GM18868 (cell line): ENCODE results near the gene C2CD2.

ENCODE experiments used
- ATAC-seq: cut with Tn5 transposase; IDR thresholded peaks from one replicate; pipeline ENCODE4 v1.9.1; 2021; ENCODE audit warnings: mild to moderate bottlenecking, moderate library complexity; ENCODE audit not compliant: unreplicated experiment

The C2CD2 gene

DNA sequence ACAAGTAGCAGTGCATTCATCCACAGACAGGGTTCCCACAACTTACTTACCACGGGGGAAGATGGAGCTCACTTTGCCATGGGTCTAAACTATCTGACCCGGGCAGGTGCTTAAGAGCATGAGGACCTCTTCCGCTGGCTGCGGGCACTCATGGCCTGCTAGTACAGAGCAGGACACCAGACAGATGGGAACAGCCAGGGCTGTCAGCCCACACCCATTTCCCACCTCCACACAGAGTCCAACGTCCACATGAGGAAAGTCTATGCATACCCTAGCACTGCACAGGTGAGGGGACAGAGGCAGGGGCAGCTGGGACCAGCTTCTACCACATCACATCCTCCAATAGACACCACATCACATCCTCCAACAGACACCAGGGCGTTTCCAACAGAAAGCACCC is 38.9 kb downstream of the C2CD2 start:
- ATAC-seq, result no peak

GRCh38 chr21:41914358-41914757 is 39.5 kb downstream of the C2CD2 start:
- ATAC-seq, result no peak

DNA sequence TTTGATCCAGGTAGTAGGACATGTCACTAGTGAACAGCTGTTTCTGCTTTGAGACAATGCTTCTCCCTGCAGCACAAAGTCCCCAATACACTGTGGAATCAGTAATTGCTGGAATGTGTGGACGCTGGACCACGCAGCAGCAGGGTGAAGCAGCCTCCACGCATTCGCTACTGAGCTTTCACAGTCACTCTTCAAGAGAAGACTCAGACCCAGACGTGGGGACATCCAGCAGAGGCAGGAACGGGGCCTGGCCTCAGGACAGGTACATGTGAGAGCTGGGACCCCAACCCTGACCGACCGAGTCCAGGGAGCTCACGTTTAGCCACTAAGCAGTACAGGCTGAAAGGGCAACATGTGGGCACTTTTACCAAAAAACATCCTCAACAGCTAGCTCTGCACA is 40.6 kb downstream of the C2CD2 start:
- no peak for ATAC-seq

- ATAC-seq, result no peak
Measured at GRCh38 chr21:41908829-41909228, 45.0 kb downstream of the C2CD2 start.

- ATAC-seq, result no peak
Measured at GRCh38 chr21:41907496-41908258, 46.1 kb downstream of the C2CD2 start.

DNA sequence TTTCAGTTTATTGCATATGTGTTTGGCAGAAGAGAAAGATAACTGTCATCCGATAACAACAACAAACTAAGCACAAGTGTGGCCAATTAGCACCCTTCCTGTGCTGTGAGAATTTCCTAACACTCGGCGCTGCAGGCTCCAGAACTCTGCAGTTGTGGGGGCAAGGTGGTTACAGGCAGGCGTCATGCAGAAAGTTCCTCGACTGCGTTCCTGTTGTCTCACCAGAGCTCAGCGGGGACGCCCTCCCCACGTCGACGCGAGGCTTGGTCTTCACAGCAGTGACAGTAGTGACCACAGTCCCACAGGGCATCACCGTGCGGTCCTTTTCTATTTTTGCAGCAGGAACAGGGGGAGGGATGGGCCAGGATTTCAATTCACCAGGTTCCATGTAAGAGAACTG is 47.0 kb downstream of the C2CD2 start:
- no peak for ATAC-seq

DNA sequence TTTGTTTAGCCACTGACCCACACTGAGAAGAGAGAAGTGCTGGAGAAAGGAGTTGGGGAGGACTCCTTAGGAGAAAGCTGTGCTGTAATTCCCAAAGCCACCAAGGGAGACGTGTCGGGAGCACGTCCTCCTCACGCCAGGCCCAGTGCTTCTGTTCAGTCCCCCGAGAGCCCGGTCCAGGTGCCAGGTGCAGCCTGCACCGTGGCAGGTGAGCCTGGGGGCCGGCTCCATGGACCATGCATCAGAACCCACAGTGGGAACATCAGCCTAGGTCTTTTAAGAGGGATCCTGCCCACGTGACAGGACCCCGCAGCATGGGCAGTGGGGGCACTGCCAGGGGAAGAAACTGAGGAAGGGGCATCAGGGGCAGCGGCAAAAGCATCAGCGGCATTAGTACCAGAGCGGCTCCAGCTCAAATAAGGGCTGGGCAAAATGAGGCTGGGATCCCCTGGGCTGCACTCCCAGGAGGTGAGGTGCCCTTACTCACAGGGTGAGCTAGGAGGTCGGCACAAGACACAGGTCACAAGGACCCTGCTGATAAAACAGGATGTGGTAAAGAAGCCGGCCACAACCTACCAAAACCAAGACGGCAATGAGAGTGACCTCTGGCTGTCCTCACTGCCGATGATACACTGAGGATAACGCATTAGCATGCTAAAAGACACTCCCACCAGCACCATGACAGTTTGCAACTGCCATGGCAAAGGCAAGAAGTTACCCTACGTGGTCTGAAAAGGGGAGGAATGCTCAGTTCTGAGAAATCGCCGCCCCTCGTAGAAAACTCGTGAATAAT is 50.1 kb downstream of the C2CD2 start:
- ATAC-seq, result no peak

- ATAC-seq, result no peak
Measured at GRCh38 chr21:41902946-41903345, 50.9 kb downstream of the C2CD2 start.

DNA sequence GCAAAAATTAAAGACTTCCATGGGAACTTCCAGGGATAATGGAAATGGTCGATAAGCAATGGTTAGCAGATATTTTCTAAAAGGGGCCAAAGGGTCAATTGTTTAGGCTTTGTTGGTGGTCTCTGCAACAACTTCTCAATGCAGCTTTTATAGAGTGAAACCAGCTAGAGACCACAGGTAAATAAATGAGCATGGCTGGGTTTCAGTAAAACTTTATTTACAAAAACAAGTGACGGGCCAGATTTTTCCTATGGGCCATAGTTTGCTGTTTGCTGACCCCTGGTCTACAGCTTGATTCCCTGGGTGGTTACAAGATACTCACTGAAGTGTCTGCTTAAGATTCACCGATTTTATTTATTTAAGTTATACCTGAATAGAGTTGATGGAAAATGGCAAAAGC is 52.0 kb downstream of the C2CD2 start:
- ATAC-seq, result no peak

DNA sequence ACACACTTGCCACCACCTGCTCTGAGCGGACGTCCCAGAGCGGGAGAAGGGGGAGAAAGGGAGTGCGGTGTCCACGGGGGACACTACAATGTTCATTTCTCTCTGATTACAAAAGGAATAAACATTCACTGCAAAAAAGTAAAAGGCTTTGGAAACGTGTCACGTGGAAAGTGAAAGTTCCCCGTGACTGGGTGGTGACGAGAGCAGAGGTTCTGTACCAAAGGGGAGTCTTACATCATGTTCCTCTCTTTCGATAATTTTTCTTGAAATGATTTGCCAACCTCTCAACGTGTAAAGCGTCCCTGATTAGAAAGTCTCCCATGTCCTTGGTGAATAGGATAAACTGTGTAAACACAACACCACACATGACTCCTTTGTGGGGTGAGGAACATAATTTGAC is 52.7 kb downstream of the C2CD2 start:
- no peak for ATAC-seq

- no peak for ATAC-seq
Measured at GRCh38 chr21:41900401-41900800, 53.4 kb downstream of the C2CD2 start.

GRCh38 chr21:41899426-41900202 is 54.2 kb downstream of the C2CD2 start:
- no peak for ATAC-seq

- ATAC-seq, result no peak
Measured at GRCh38 chr21:41898998-41899397, 54.8 kb downstream of the C2CD2 start.

GRCh38 chr21:41897700-41898099 is 56.1 kb downstream of the C2CD2 start:
- no peak for ATAC-seq

DNA sequence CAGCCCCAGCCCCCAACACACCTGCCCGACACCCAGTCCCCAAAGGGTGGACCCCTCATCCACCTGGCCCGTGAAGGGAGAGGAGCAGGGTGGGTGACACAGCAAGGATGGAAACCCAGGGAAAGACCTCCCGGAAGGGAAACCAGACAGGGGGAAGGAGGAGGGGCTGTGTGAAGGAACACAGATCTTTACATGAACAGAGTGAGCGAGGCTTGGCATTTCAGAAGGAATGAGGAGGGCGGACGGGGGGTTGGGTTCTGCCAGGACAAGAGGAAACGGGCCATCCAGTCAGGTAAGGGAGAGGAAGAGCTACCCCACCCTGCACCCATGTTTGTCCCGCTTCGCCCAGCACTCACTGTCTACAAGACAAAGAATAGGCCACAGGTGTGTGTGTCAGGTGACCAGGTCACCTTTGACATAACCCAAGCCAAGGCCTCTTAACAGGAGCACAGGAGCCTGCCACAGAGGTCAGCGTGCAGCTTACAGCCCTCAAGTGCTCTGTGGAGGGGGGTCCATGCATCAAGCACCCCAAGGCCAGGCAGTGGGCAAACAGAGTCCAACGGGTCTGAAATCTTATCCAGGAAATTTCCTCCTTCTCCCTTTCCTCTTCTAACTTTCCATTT is 56.7 kb downstream of the C2CD2 start:
- no peak for ATAC-seq

GRCh38 chr21:41895643-41896493 is 58.0 kb downstream of the C2CD2 start:
- ATAC-seq, result peak; percentile 67

GRCh38 chr21:41894922-41895557 is 58.8 kb downstream of the C2CD2 start:
- ATAC-seq, result no peak

DNA sequence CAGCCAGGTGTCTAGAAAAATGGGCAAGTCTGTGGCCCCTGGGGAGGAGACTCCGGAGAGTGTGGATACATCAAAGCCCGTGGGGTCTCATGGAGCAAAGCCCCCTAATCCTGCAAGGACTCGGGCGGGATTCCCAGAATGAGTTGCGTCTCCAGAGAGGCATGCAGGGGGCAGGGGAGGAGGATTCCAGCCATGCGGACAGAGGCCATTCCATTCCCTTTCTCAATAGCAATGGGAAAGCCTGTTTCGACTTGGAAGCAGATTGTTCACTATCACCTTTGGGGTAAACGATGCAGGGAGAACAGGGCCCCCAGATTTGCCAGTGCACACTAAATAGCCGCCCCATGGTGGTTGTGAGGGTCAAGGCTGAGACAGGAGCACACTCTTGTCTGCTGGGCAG is 59.3 kb downstream of the C2CD2 start:
- ATAC-seq, result no peak

GRCh38 chr21:41892726-41893125 is 61.1 kb downstream of the C2CD2 start:
- no peak for ATAC-seq

GRCh38 chr21:41891132-41891531 is 62.7 kb downstream of the C2CD2 start:
- ATAC-seq, result no peak
